GM21447 (cell line): ENCODE measurements around the gene FAM149B1.
"Not testable (repeated sequence)": the region's sequence is repeated elsewhere in the genome, so short reads cannot be mapped to it uniquely, and the experiment has no call there.

Source experiments
- ATAC-seq: cut with Tn5 transposase; IDR thresholded peaks from one replicate; pipeline ENCODE4 v1.9.1; 2021; ENCODE audit not compliant: unreplicated experiment

FAM149B1 gene

DNA sequence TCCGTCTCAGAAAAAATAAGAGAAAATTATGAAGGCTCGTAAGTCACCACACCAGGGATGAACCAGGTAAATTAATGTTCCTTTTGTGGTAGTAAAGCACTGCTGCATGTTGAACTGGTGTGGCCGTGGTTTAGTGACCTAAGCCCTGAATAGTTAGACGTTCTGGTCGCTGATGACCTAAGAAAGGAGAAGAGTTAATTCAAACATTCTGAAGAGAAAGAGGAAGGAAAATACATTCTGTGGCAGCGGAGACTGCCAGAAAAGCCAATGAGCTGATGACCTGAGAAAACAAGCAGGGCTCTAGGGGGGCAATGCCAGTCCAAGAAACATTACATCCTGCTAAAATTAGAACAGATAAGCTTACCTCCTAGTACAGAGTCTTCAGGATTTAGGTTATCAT, 61.6 kb downstream of the FAM149B1 start:
- ATAC-seq = no peak

DNA sequence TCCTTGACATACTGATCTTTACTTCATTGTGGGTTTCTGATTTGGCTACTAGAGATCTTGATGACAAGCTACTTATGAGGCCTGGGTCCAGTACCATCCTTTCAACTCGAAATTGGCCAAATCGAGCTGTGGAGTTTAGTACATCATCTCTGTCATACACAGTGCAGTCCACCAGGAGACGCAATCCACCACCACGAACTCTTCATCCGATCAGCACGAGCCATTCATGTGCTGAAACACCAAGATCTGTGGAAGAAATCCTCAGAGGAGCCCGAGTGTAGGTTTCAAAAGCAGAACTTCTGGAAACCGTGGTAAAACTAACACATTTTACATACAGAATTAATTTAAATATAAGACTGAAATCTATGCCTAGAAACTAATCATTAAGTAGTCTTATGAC, 65.0 kb downstream of the FAM149B1 start:
- no peak for ATAC-seq

DNA sequence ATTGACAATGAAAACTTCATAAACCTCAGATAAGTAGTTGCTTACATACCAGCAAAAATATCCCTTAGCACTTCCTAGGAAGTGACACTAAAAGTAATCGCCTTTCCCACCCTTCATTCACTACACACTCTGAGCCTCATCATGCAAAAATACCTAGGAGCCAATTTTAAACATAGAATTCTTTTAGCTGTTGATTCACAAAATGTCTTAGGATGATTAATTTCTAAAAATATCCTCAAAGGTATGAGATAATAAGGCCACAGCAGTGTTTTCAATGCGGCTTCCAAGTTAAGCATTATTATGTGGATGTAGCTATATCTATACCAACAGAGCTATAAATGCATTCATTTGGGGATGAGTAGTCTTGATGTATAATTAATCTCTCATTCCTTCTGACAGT, 66.0 kb downstream of the FAM149B1 start:
- ATAC-seq = no peak

- ATAC-seq = no peak
Measured at GRCh38 chr10:73234695-73235094, 66.8 kb downstream of the FAM149B1 start.

DNA sequence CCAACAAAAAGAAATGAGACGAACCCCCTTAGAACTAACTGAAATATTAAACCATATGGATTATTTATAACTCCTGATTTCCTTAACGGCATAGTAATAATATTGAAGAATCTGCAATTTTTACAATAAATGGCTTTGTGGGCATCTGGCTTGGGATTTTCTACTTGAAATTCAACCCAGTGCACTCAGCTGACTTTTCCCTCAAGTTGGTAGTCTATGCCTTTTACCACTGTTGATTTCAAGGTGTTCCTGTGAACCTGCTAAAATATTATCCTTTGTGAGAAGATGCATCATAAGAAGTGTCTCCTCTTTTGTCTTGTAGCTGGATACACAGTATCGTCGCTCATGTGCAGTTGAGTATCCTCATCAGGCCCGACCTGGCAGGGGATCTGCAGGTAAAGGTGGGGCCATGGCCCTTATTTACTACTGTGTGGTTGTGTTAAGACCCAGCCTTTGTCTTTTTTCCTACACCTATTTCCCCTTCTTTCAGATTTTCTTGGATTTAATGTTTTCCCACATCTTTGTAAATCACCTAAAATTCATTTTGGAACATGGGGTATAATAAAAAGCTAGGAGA, 71.2 kb downstream of the FAM149B1 start:
- no peak for ATAC-seq

- no peak for ATAC-seq
Measured at GRCh38 chr10:73239908-73240307, 72.0 kb downstream of the FAM149B1 start.

DNA sequence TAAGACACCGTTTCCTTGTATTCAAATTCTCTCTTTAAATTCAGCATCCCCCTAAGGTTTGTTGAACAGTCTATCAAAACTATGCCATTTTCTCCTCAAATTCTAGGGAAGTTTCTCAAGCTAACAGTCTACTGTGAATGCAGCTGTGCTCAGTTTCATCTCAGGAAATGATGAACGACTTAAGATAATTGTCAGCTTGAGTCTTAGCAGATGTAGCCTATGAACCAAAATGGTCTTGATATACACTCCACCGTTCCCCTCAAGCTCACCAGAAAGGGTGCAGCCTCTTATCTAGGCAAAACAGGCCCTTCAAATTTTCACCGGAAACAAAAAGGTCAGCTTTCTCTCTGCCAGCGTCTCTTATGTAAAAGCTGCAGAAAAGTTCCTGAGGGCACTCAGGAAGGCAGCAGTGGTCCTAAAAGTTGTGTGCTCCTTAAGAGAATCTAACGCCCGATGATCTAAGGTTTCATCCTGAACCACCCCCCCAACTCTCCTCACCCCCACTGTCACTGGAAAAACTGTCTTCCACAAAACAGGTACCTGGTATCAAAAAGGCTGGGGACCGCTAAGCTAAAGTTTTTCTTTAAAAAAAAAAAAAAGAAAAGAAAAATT, 77.1 kb downstream of the FAM149B1 start:
- ATAC-seq = no peak

DNA sequence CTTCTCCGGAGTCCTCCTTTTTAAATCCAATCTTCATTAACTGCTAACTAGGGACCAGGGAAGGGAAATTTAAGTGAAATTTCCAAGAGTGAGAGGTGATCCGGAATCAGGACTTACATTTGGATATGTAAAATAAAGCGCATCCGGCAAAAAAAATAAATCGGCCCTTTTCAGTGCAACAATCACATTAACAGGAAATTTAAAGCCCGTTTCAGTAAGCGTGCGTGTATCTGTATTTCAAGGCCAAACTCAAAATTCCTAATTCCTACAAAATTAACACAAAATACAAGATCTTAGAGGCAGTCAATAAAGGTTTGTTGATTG, 78.4 kb downstream of the FAM149B1 start:
- no peak for ATAC-seq

DNA sequence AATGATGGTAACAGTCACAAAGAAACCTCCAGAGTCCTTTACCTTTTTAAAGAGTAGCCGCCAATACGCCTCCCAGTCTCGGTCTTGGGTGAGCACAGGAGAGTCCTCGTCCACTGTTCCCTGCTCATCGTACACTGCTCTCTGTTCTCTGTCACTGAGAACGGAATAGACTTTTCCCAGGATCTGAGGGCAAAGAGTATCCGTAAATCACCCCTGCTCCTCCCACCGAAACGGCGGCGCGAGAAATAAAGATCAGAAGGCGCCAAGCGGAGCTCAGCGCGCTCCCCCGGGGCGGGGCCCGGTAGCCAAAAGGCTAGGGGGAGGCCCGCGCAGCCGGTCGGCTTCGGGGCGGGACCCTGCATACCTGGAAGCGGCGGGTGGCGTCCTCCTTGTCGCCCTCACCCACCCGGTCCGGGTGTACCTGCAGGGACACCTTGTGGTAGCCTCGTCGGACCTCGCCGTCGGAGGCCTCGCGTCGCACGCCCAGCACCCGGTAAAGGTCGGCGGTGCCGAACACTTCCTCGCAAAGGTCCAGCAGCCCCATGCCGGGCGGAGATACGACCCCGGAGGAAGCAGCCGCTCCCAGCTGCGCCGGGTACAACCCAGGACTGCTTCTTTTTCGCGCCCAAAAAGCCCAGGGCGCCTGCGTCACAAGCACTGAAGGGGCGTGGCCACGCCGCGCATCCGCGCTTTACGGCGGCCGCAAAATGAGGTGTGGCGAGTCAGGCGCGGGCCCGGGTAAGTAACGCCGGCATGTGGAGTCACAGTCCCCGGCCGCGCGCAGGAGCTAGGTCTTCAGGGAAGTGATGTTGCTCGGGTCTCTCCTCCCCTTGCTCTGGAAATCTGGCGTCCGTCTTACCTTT, 79.0 kb downstream of the FAM149B1 start, which contains the start of gene DNAJC9:
Gene DNAJC9, minus strand, starts transcription at position 610 of the 863 bp plus-strand sequence. Its CDS starts 66 bp downstream, at position 544.
- peak; percentile 77 for ATAC-seq

GRCh38 chr10:73247509-73248258, 79.8 kb downstream of the FAM149B1 start:
- ATAC-seq = no peak

DNA sequence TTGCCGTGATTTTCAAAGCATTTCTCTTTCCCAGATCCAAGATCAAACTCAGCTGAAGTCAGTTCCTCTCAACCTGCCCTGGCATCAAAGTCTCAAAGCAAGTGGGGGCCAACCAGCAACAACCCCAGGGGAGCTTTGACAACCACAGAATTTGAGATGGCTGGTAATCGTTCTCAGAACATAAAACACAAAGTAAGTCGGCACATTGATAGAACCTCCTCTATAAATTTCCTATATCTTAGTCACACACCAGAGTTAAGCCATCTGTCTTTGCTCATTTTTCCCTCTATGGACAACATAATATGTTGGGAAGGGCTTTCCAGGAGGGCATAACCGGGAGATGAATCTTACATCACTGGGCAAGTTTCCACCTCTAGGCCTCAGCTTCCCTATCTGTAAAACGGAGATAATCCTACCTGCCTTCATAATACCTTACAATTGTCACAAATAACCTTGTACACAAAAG, 80.4 kb downstream of the FAM149B1 start:
- ATAC-seq = no peak

DNA sequence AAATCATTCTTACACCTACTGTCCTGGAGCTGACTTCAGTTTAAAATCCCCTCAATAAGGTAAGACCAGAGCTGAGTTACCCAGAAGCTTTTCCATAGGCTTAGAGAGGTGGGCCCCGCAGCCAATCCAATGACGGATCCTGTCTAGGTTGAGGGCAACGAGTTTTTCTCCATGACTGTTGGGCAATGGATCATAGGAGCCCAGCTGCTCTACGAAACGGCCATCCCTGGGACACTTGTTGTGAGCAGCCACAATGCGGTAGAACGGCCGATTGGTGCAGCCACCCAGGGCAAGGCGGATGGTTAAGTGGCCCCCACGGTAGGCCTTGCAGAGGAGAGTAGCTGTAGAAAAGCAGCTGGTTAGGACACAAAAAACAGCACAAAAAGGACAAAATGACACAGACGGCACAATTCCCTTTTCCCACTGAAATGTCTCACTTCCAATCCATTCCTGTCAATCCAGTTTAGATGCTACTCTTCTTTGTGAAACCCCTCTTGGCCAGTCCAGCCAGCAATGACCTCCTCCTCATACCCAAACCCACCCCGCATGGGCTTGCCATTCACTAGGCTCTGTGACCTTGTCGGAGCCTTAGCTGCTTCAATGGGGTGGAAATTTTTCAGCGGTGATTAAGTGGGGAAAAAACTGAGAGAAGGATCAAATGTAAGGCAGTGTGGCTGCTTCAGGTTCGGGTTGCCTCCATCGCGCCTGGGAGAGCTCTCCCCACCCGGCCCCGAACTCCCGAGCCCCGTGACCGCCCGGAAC, 83.9 kb downstream of the FAM149B1 start:
- peak; percentile 46 for ATAC-seq

DNA sequence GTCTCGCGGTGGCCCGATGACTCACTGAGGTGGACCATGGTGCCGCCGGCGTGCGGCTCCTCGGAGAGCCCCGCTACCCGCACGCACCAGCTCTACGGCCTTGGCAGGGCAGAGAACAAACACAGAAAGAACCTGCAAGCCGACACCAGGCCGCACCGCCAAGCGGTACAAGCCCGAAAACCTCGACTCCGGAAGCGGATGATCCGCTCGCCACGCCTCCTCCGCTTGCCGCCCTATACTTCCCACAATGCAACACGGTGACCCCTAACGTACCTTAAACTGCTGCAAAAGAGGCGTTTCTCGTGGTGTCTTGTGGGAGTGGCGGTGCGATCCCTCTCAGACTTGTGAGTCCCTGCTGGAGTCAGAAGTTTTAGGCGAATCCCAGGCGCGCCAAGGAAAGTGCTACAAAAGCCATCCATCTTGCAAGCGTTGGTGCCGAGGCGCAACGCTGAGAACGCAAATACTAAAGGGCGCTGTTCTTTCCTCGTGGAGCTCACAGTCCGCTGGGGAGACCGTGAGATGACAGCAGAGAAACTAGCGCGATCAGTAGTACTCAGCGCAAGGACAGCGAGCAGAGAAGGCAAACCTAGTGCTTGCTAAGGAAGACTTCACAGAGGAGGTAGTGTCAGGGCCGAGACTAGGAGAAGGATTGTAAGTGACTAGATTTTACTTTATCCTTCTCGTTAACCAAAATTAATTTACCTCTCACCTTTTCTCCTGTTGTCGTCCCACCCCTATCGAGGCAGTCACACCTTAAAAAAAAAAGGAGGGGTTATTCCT, 84.7 kb downstream of the FAM149B1 start, which contains the start of gene MRPS16:
Gene MRPS16, minus strand, starts transcription at position 200 of the 780 bp plus-strand sequence. Its CDS starts 162 bp downstream, at position 38.
- ATAC-seq = peak; percentile 84

DNA sequence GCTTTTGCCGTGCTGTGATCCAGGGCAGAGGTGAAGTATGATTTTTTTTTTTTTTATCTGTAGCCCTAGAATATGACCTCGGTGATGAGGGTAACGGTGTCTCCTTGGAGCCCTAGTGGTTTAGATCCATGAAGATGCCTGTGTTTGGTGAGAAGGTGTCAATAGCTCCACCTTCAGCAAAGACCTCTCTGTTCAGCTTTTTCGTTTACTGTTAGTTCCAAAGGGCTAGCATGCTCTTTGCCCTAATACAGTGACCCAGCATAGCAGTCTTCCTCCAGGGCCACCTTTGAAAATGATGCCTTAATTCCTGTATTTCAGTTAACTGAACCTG, 85.3 kb downstream of the FAM149B1 start:
- peak; percentile 28 for ATAC-seq

- ATAC-seq = not testable (repeated sequence)
Measured at GRCh38 chr10:73258612-73259011, 90.7 kb downstream of the FAM149B1 start.

GRCh38 chr10:73261362-73261995, 93.6 kb downstream of the FAM149B1 start:
- ATAC-seq = no peak

DNA sequence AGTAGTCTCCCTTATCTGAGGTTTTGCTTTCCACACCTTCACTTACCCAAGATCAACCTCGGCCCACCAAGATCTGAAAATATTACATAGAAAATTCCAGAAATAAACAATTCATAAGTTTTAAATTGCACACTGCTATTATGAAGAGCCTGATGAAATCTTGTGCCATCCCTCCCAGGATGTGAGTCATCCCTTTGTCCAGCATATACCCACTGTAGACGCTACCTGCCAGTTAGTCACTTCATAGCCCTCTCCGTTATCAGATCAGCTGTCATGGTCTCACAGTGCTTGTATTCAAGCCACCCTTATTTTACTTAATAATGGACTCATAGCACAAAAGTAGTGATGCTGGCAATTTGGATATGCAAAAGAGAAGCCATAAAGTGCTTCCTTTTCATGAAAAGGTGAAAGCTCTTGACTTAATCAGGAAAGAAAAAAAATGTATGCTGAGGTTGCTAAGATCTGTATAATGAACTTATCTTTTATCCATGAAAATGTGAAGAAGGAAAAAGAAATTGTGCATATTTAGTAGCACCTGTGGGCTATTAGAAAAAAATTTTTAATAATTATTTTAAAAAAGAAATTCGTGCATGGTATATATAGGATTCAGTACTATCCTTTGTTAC, 94.3 kb downstream of the FAM149B1 start:
- ATAC-seq = no peak

DNA sequence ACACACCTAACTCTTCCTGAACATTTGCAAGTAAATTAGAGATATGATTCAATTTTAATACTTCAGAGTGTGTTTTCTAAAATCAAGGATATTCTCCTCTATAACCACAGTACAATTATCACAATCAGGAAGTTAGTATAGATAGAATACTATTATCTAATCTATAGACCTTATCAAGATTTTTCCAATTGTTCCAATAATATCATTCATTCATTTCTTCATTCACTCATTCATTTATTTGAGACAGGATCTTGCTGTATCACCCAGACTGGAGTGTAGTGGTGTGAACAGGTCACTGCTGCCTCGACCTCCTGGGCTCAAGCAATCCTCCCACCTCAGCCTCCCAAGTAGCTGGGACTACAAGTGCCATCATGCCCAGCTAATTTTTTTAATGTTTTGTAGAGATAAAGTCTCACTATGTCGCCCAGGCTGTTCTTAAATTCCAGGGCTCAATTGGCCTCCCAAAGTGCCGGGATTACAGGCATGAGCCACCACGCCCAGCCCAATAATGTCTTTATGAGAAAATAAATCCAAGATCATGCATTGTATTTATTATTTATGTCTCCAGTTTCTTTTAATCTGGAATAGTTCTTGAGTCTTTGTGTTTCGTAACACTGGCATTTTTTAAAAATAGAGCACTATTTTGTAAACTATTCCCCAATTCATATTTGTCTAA, 95.1 kb downstream of the FAM149B1 start:
- ATAC-seq = no peak
